22Rv1 (cell line): Measurements from ENCODE around the gene TMIGD2.

Source experiments
- ZFX ChIP-seq: fragments of 450-650 bp; IDR thresholded peaks from 2 replicates; pipeline ENCODE4 v1.6.1; 2017; ENCODE audit warnings: antibody characterized with exemption, borderline replicate concordance
- TF ChIP-seq, protein P1 (sequence below): fragments of 450-650 bp; IDR thresholded peaks from 2 replicates; pipeline ENCODE4 v1.5.1; 2017; ENCODE audit warnings: mild to moderate bottlenecking

DNA sequence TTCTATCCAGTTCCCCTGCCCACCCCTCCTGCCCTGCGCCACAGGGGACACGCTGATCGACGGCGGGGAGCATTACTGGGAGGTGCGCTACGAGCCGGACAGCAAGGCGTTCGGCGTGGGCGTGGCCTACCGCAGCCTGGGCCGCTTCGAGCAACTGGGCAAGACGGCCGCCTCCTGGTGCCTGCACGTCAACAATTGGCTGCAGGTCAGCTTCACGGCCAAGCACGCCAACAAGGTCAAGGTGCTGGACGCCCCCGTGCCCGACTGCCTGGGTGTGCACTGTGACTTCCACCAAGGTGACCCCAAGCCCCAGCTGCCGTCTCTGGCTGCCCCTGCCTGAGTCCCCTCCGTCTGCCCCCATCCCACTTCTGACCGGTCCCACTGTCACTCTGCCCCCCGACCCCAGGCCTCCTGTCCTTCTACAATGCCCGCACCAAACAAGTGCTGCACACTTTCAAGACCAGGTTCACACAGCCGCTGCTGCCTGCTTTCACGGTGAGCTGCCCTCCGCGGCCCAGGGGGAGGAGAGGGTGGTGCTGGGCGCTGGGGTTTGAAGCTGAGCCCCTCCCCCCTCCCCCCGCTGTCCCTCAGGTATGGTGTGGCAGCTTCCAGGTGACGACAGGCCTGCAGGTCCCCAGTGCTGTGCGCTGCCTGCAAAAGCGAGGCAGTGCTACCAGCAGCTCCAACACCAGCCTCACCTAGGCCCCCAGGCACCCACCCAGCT, 20.9 kb upstream of the TMIGD2 start:
- TF ChIP-seq, protein P1, sequence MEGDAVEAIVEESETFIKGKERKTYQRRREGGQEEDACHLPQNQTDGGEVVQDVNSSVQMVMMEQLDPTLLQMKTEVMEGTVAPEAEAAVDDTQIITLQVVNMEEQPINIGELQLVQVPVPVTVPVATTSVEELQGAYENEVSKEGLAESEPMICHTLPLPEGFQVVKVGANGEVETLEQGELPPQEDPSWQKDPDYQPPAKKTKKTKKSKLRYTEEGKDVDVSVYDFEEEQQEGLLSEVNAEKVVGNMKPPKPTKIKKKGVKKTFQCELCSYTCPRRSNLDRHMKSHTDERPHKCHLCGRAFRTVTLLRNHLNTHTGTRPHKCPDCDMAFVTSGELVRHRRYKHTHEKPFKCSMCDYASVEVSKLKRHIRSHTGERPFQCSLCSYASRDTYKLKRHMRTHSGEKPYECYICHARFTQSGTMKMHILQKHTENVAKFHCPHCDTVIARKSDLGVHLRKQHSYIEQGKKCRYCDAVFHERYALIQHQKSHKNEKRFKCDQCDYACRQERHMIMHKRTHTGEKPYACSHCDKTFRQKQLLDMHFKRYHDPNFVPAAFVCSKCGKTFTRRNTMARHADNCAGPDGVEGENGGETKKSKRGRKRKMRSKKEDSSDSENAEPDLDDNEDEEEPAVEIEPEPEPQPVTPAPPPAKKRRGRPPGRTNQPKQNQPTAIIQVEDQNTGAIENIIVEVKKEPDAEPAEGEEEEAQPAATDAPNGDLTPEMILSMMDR, result peak; percentile 22; the same call in 1 of the 2 replicates
- no peak for TF ChIP-seq ZFX
